GM18909 (cell line): ENCODE results near the gene CFAP61.
"Not testable (repeated sequence)": the region's sequence is repeated elsewhere in the genome, so short reads cannot be mapped to it uniquely, and the experiment has no call there.

Experiments used
- ATAC-seq: cut with Tn5 transposase; IDR thresholded peaks from one replicate; pipeline ENCODE4 v1.9.1; 2021; ENCODE audit warnings: mild to moderate bottlenecking; ENCODE audit not compliant: unreplicated experiment, poor library complexity

Gene CFAP61

GRCh38 chr20:20085071-20085470 is 32.7 kb downstream of the CFAP61 start:
- no peak for ATAC-seq

GRCh38 chr20:20085812-20086211 is 33.5 kb downstream of the CFAP61 start:
- ATAC-seq, result no peak

- no peak for ATAC-seq
Measured at GRCh38 chr20:20089018-20089417, 36.7 kb downstream of the CFAP61 start.

- no peak for ATAC-seq
Measured at GRCh38 chr20:20089939-20090338, 37.6 kb downstream of the CFAP61 start.

GRCh38 chr20:20092827-20093226 is 40.5 kb downstream of the CFAP61 start:
- no peak for ATAC-seq

GRCh38 chr20:20094410-20094809 is 42.1 kb downstream of the CFAP61 start:
- no peak for ATAC-seq

- no peak for ATAC-seq
Measured at GRCh38 chr20:20095114-20095872, 43.0 kb downstream of the CFAP61 start.

- ATAC-seq, result no peak
Measured at GRCh38 chr20:20096421-20096820, 44.1 kb downstream of the CFAP61 start.

- no peak for ATAC-seq
Measured at GRCh38 chr20:20100881-20101280, 48.5 kb downstream of the CFAP61 start.

- no peak for ATAC-seq
Measured at GRCh38 chr20:20102163-20102562, 49.8 kb downstream of the CFAP61 start.

GRCh38 chr20:20102716-20103258 is 50.5 kb downstream of the CFAP61 start:
- no peak for ATAC-seq

- ATAC-seq, result no peak
Measured at GRCh38 chr20:20103486-20103885, 51.2 kb downstream of the CFAP61 start.

GRCh38 chr20:20123187-20123586 is 70.9 kb downstream of the CFAP61 start:
- not testable (repeated sequence) for ATAC-seq

- ATAC-seq, result no peak
Measured at GRCh38 chr20:20130399-20130798, 78.1 kb downstream of the CFAP61 start.

- no peak for ATAC-seq
Measured at GRCh38 chr20:20134941-20135575, 82.7 kb downstream of the CFAP61 start.

- ATAC-seq, result no peak
Measured at GRCh38 chr20:20136313-20136712, 84.0 kb downstream of the CFAP61 start.

GRCh38 chr20:20137851-20138250 is 85.5 kb downstream of the CFAP61 start:
- no peak for ATAC-seq

GRCh38 chr20:20138301-20139064 is 86.2 kb downstream of the CFAP61 start:
- ATAC-seq, result no peak

- ATAC-seq, result no peak
Measured at GRCh38 chr20:20139403-20139802, 87.1 kb downstream of the CFAP61 start.

- no peak for ATAC-seq
Measured at GRCh38 chr20:20143165-20143564, 90.8 kb downstream of the CFAP61 start.

GRCh38 chr20:20143646-20144045 is 91.3 kb downstream of the CFAP61 start:
- ATAC-seq, result no peak
